HepG2 (cell line): ENCODE results near the gene TTK. TPM values are rescaled to one million over a fixed set of nuclear protein-coding genes. Genes with fewer than 3 reads are reported as not detected.

Experiments used
- ATM ChIP-seq: fragments of 450-650 bp; IDR thresholded peaks from 2 replicates; pipeline ENCODE4 v1.7.1; 2017; ENCODE audit warnings: mild to moderate bottlenecking, borderline replicate concordance
- FOXO1 ChIP-seq: sonication (generic); formaldehyde crosslinking; IDR thresholded peaks from 2 replicates; pipeline ENCODE4 v1.4.0; 2020; ENCODE audit warnings: missing genetic modification reagents
- GATA4 ChIP-seq: sonication (generic); IDR thresholded peaks from 2 replicates; pipeline ENCODE4 v1.6.1; 2016; ENCODE audit warnings: antibody characterized with exemption, low read depth, borderline replicate concordance
- GFI1 ChIP-seq: sonication (generic); formaldehyde crosslinking; IDR thresholded peaks from 2 replicates; pipeline ENCODE4 v1.5.0; 2020; ENCODE audit warnings: missing genetic modification reagents, mild to moderate bottlenecking, borderline replicate concordance
- HMG20A ChIP-seq: IDR thresholded peaks from 2 replicates; pipeline ENCODE4 v1.6.1; 2016; ENCODE audit warnings: borderline replicate concordance
- NCOA2 ChIP-seq: sonication (generic); formaldehyde crosslinking; IDR thresholded peaks from 2 replicates; pipeline ENCODE4 v1.8.0; 2022; ENCODE audit warnings: inconsistent platforms
- PAX8 ChIP-seq: sonication (generic); formaldehyde crosslinking; IDR thresholded peaks from 2 replicates; pipeline ENCODE4 v1.8.0; 2022; ENCODE audit warnings: mild to moderate bottlenecking, missing genetic modification reagents, borderline replicate concordance
- PITX1 ChIP-seq: sonication (generic); formaldehyde crosslinking; IDR thresholded peaks from 2 replicates; pipeline ENCODE4 v1.5.1; 2020; ENCODE audit warnings: mild to moderate bottlenecking, missing genetic modification reagents
- POGZ ChIP-seq: sonication (generic); formaldehyde crosslinking; IDR thresholded peaks from 2 replicates; pipeline ENCODE4 v1.4.0; 2020; ENCODE audit warnings: mild to moderate bottlenecking, missing genetic modification reagents
- SOX6 ChIP-seq, 2 experiments: fragments of 450-650 bp in 1 of 2; sonication (generic) in 1 of 2; formaldehyde crosslinking in 1 of 2; IDR thresholded peaks; 2 replicates each; pipeline versions ENCODE4 v1.4.0 to v1.6.1; 2017 to 2020; ENCODE audit warnings: antibody characterized with exemption in 1 of 2, mild to moderate bottlenecking in 1 of 2, missing genetic modification reagents in 1 of 2
- TCF7L2 ChIP-seq: IDR thresholded peaks from 2 replicates; pipeline ENCODE4 v1.6.1; 2011; ENCODE audit warnings: mild to moderate bottlenecking, low read depth, low read length, moderate library complexity
- YEATS2 ChIP-seq: sonication (generic); formaldehyde crosslinking; IDR thresholded peaks from 2 replicates; pipeline ENCODE4 v1.4.0; 2020; ENCODE audit warnings: missing genetic modification reagents, borderline replicate concordance
- ZNF136 ChIP-seq: sonication (generic); formaldehyde crosslinking; IDR thresholded peaks from 2 replicates; pipeline ENCODE4 v1.8.1; 2022; ENCODE audit warnings: low read depth, mild to moderate bottlenecking, moderate library complexity, missing genetic modification reagents
- ZNF335 ChIP-seq: sonication (generic); formaldehyde crosslinking; IDR thresholded peaks from 2 replicates; pipeline ENCODE4 v1.4.0; 2020; ENCODE audit warnings: missing genetic modification reagents
- ZNF33A ChIP-seq: sonication (generic); formaldehyde crosslinking; IDR thresholded peaks from 2 replicates; pipeline ENCODE4 v1.5.1; 2020; ENCODE audit warnings: missing genetic modification reagents, mild to moderate bottlenecking, moderate library complexity, borderline replicate concordance
- ZNF660 ChIP-seq: sonication (generic); formaldehyde crosslinking; IDR thresholded peaks from 2 replicates; pipeline ENCODE4 v1.5.1; 2020; ENCODE audit warnings: mild to moderate bottlenecking, low read depth, missing genetic modification reagents, borderline replicate concordance
- ZNF670 ChIP-seq: sonication (generic); formaldehyde crosslinking; IDR thresholded peaks from 2 replicates; pipeline ENCODE4 v1.8.0; 2022; ENCODE audit warnings: mild to moderate bottlenecking, missing genetic modification reagents, borderline replicate concordance
- polyA plus RNA-seq, 8 experiments: library from polyadenylated mRNA; depleted of rRNA in 3 of 8; stranded (reverse) in 7 of 8; unstranded in 1 of 8; fragments of >200 nt; fragmentation: Illumina TruSeq in 4 of 8; extraction: Trizol in 4 of 8; gene quantifications; 2 replicates each; pipeline versions ENCODE4 v1.2.1 to v1.2.3, GENCODE V29; 2011 to 2016; ENCODE audit warnings: low read depth in 4 of 8, missing spikeins in 1 of 8, mixed read lengths in 1 of 8; ENCODE audit not compliant: insufficient read depth in 1 of 8
- total RNA-seq, 5 experiments: library from RNA; depleted of rRNA; stranded (reverse); fragments of >200 nt; fragmentation: Illumina TruSeq; extraction: Trizol; gene quantifications; 2 replicates each; pipeline ENCODE4 v1.2.3, GENCODE V29; 2016; ENCODE audit warnings: low read depth in 1 of 5
- TF ChIP-seq, protein P1 (sequence below): sonication (generic); formaldehyde crosslinking; IDR thresholded peaks from 2 replicates; pipeline ENCODE4 v1.5.0; 2020; ENCODE audit warnings: missing genetic modification reagents
- TF ChIP-seq, protein P2 (sequence below), 2 experiments: sonication (generic) in 1 of 2; formaldehyde crosslinking in 1 of 2; IDR thresholded peaks; 2 replicates each; pipeline versions ENCODE4 v1.5.1 to v1.6.1; 2011 to 2020; ENCODE audit warnings: borderline replicate concordance in 1 of 2, low read depth in 1 of 2, low read length in 1 of 2, mild to moderate bottlenecking in 1 of 2, missing genetic modification reagents in 1 of 2, moderate library complexity in 1 of 2
- TF ChIP-seq, protein P3 (sequence below): sonication (generic); IDR thresholded peaks from 2 replicates; pipeline ENCODE4 v1.6.1; 2016; ENCODE audit warnings: low read depth, borderline replicate concordance
- TF ChIP-seq, protein P4 (sequence below): sonication (generic); formaldehyde crosslinking; IDR thresholded peaks from 2 replicates; pipeline ENCODE4 v1.8.0; 2022; ENCODE audit warnings: mild to moderate bottlenecking, missing genetic modification reagents, moderate library complexity
- TF ChIP-seq, protein P5 (sequence below): sonication (generic); formaldehyde crosslinking; IDR thresholded peaks from 2 replicates; pipeline ENCODE4 v1.4.0; 2020; ENCODE audit warnings: missing genetic modification reagents

The TTK gene
- total and polyA plus RNA-seq, 2 of the 13 experiments (the other 11 are each of a cell fraction or from before 2014, with no cell fraction given), result 8.6 to 33.2 TPM

DNA sequence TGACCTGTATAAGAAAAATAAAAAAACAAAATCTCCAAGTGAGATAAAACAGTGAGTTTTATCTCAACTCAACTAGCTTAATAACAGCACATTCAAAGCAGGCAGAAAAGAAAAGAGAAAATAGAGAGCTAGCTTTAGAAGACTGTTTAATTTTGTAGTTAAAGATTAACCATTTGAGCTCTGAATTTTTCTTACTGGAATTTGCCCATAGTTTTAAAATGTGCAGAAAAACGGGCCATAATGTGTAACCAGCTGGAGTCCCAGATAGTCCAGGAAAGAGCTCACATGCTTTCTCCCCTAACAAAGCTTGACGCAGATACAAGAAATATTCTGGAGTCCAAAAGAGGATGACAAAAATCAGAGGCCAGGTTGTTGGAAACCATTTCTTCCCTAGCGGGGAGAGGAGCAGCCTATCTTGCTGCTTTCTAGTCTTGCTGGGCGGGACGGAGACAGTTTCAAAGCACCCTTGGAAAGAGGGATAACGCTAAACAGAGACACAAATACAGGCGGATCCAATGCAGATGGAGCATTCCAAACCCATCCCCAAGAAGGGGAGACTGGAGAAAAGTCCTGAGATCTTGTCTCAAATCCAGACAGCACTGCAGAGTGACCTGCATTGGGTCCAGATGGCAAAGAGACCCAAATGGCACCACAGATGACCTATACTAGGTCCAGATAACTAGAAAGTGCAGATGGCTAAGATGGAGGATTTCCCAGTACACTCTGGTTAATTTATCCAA lies 16.1 kb downstream of the TTK start (continued):
- TF ChIP-seq, protein P1, sequence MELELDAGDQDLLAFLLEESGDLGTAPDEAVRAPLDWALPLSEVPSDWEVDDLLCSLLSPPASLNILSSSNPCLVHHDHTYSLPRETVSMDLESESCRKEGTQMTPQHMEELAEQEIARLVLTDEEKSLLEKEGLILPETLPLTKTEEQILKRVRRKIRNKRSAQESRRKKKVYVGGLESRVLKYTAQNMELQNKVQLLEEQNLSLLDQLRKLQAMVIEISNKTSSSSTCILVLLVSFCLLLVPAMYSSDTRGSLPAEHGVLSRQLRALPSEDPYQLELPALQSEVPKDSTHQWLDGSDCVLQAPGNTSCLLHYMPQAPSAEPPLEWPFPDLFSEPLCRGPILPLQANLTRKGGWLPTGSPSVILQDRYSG (CRISPR knock-in tag), result no peak
- TF ChIP-seq ZNF660 (CRISPR knock-in tag) (no peak), ZNF136 (CRISPR knock-in tag) (no peak), HMG20A (CRISPR knock-in tag) (no peak), PITX1 (CRISPR knock-in tag) (no peak), PAX8 (CRISPR knock-in tag) (no peak), TCF7L2 (no peak), SOX6 (IDR thresholded peaks at IDR 0.05) (no peak), SOX6 (CRISPR knock-in tag; IDR thresholded peaks at IDR 0.05) (peak; percentile 28; the same call in 1 of the 2 replicates), FOXO1 (no peak), GATA4 (no peak), YEATS2 (CRISPR knock-in tag) (no peak), GFI1 (CRISPR knock-in tag) (no peak), ZNF670 (CRISPR knock-in tag) (no peak), ZNF335 (CRISPR knock-in tag) (no peak), ZNF33A (CRISPR knock-in tag) (peak; percentile 74; the same call in 1 of the 2 replicates), POGZ (no peak), NCOA2 (CRISPR knock-in tag) (no peak), ATM (no peak)
- TF ChIP-seq, protein P2, sequence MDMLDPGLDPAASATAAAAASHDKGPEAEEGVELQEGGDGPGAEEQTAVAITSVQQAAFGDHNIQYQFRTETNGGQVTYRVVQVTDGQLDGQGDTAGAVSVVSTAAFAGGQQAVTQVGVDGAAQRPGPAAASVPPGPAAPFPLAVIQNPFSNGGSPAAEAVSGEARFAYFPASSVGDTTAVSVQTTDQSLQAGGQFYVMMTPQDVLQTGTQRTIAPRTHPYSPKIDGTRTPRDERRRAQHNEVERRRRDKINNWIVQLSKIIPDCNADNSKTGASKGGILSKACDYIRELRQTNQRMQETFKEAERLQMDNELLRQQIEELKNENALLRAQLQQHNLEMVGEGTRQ (IDR thresholded peaks at IDR 0.05; ENCODE audit: low read depth, low read length), result no peak
- TF ChIP-seq, protein P2 (CRISPR knock-in tag; IDR thresholded peaks at IDR 0.05; ENCODE audit: borderline replicate concordance), result no peak
- TF ChIP-seq, protein P3, sequence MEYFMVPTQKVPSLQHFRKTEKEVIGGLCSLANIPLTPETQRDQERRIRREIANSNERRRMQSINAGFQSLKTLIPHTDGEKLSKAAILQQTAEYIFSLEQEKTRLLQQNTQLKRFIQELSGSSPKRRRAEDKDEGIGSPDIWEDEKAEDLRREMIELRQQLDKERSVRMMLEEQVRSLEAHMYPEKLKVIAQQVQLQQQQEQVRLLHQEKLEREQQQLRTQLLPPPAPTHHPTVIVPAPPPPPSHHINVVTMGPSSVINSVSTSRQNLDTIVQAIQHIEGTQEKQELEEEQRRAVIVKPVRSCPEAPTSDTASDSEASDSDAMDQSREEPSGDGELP, result peak; percentile 84; the same call in 1 of the 2 replicates
- TF ChIP-seq, protein P4, sequence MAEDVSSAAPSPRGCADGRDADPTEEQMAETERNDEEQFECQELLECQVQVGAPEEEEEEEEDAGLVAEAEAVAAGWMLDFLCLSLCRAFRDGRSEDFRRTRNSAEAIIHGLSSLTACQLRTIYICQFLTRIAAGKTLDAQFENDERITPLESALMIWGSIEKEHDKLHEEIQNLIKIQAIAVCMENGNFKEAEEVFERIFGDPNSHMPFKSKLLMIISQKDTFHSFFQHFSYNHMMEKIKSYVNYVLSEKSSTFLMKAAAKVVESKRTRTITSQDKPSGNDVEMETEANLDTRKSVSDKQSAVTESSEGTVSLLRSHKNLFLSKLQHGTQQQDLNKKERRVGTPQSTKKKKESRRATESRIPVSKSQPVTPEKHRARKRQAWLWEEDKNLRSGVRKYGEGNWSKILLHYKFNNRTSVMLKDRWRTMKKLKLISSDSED, result no peak
- TF ChIP-seq, protein P5, sequence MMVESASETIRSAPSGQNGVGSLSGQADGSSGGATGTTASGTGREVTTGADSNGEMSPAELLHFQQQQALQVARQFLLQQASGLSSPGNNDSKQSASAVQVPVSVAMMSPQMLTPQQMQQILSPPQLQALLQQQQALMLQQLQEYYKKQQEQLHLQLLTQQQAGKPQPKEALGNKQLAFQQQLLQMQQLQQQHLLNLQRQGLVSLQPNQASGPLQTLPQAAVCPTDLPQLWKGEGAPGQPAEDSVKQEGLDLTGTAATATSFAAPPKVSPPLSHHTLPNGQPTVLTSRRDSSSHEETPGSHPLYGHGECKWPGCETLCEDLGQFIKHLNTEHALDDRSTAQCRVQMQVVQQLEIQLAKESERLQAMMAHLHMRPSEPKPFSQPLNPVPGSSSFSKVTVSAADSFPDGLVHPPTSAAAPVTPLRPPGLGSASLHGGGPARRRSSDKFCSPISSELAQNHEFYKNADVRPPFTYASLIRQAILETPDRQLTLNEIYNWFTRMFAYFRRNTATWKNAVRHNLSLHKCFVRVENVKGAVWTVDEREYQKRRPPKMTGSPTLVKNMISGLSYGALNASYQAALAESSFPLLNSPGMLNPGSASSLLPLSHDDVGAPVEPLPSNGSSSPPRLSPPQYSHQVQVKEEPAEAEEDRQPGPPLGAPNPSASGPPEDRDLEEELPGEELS (CRISPR knock-in tag), result no peak
